Measurements from ENCODE around the gene FERD3L. TPM values are rescaled to one million over a fixed set of nuclear protein-coding genes. Genes with fewer than 3 reads are reported as not detected.
"Not testable (repeated sequence)": the region's sequence is repeated elsewhere in the genome, so short reads cannot be mapped to it uniquely, and the experiment has no call there.

FERD3L gene
- total RNA-seq (2021; ENCODE audit: unreplicated experiment) (not detected), Bru-seq, nascent RNA (not detected), BruChase-seq, experiment 1, labeled RNA remaining after a 2-hour chase (not detected), BruChase-seq, experiment 2, labeled RNA remaining after a 6-hour chase (not detected)
- not detected for polyA plus RNA-seq (2012; ENCODE audit: insufficient read length)
- long read RNA-seq = 0 reads

- ChIA-PET POLR2A (no interaction called here), CTCF (no interaction called here)
- H3K36me3 ChIP-seq (ENCODE audit: control insufficient read depth, insufficient read depth, low read length) = no peaks in the 10 kb centered on the region
- DNase-seq (ENCODE audit: low read depth, low spot score) (no peak), ATAC-seq (no peak)
- intact Hi-C loops (cut with micrococcal nuclease; ENCODE audit: unreplicated experiment) (no loop called here), in situ Hi-C loops (cut with HindIII; ENCODE audit: low pct_unique_long_range_greater_than_20kb, low sequenced_read_pairs) (no loop called here)
- no peak within 1 kb of the TSS for H3K27ac ChIP-seq (ENCODE audit: low read length)
- no peak within 1 kb of the TSS for H3K4me3 ChIP-seq (ENCODE audit: low read depth in 2 of 2, low read length in 2 of 2)
- no TSS peak for BruUV-seq (replicated peaks)
- H3K9me3 ChIP-seq (ENCODE audit: control insufficient read depth, insufficient read depth, low read depth, low read length) = no peaks in the 10 kb centered on the region
- no peaks in the 10 kb centered on the region for H3K4me1 ChIP-seq (ENCODE audit: control insufficient read depth, insufficient read depth, low read length)
- TF ChIP-seq POLR2AphosphoS5 (IDR thresholded peaks at IDR 0.05; ENCODE audit: low read depth, low read length) = no peak
- no peak for TF ChIP-seq CTCF (IDR thresholded peaks at IDR 0.05)
- no peak for TF ChIP-seq SIN3A (IDR thresholded peaks at IDR 0.05; ENCODE audit: borderline replicate concordance, insufficient read depth, low read depth, low read length)
- TF ChIP-seq TCF7L2 (IDR thresholded peaks at IDR 0.05; ENCODE audit: low read depth, low read length) = no peak
- H3K27me3 ChIP-seq (ENCODE audit: control insufficient read depth, insufficient read depth, low read length) = no peaks in the 10 kb centered on the region
Measured at GRCh38 chr7:19144661-19145433, at the start of gene FERD3L. Gene FERD3L (minus strand): TSS chr7:19145421. CDS start chr7:19145362, 59 bp downstream.

- ATAC-seq; intact Hi-C loops (cut with micrococcal nuclease; ENCODE audit: unreplicated experiment): not testable (repeated sequence)
Measured at GRCh38 chr7:19194417-19194816, 49.2 kb upstream of the FERD3L start.

GRCh38 chr7:19181634-19182033 is 36.4 kb upstream of the FERD3L start:
- DNase-seq (ENCODE audit: low read depth, low spot score) = no peak
- H3K27me3 ChIP-seq (ENCODE audit: control insufficient read depth, insufficient read depth, low read length) = no peaks in the 10 kb centered on the region
- H3K27ac ChIP-seq (ENCODE audit: low read length) = no peak overlapping the region
- ChIA-PET POLR2A (no interaction called here), CTCF (no interaction called here)
- intact Hi-C loops (cut with micrococcal nuclease; ENCODE audit: unreplicated experiment) (no loop called here), in situ Hi-C loops (cut with HindIII; ENCODE audit: low pct_unique_long_range_greater_than_20kb, low sequenced_read_pairs) (no loop called here)
- H3K36me3 ChIP-seq (ENCODE audit: control insufficient read depth, insufficient read depth, low read length) = no peaks in the 10 kb centered on the region
- no peak for ATAC-seq
- no peak overlapping the region for H3K4me3 ChIP-seq (ENCODE audit: low read depth in 2 of 2, low read length in 2 of 2)
- peaks cover 13% of the 10 kb centered on the region; the same call in 1 of the 2 replicates for H3K9me3 ChIP-seq (ENCODE audit: control insufficient read depth, insufficient read depth, low read depth, low read length)
- no TSS peak for BruUV-seq (replicated peaks)
- no peaks in the 10 kb centered on the region for H3K4me1 ChIP-seq (ENCODE audit: control insufficient read depth, insufficient read depth, low read length)
- no peak for TF ChIP-seq REST (IDR thresholded peaks at IDR 0.05; ENCODE audit: insufficient read depth in 1 of 2, low read depth in 2 of 2, low read length in 1 of 2)
- no peak for TF ChIP-seq POLR2AphosphoS5 (IDR thresholded peaks at IDR 0.05; ENCODE audit: low read depth, low read length)
- TF ChIP-seq CTCF (IDR thresholded peaks at IDR 0.05) = no peak

More at GRCh38 chr7:19194417-19194816, 49.2 kb upstream of the FERD3L start:
- H3K4me3 ChIP-seq (ENCODE audit: low read depth in 2 of 2, low read length in 2 of 2); in situ Hi-C loops (cut with HindIII; ENCODE audit: low pct_unique_long_range_greater_than_20kb, low sequenced_read_pairs); H3K27ac ChIP-seq (ENCODE audit: low read length); CTCF ChIA-PET; DNase-seq (ENCODE audit: low read depth, low spot score); POLR2A ChIA-PET; H3K9me3 ChIP-seq (ENCODE audit: control insufficient read depth, insufficient read depth, low read depth, low read length); H3K4me1 ChIP-seq (ENCODE audit: control insufficient read depth, insufficient read depth, low read length); H3K27me3 ChIP-seq (ENCODE audit: control insufficient read depth, insufficient read depth, low read length); H3K36me3 ChIP-seq (ENCODE audit: control insufficient read depth, insufficient read depth, low read length); BruUV-seq (replicated peaks): not testable (repeated sequence)

Measured in Panc1 (cell line).